OCI-M1 (cell line): ENCODE measurements around the gene USP25.

Experiments used
- DNase-seq: peaks from one replicate; lab custom pipeline; 2025; lab: John Stamatoyannopoulos, UW

USP25 gene

DNA sequence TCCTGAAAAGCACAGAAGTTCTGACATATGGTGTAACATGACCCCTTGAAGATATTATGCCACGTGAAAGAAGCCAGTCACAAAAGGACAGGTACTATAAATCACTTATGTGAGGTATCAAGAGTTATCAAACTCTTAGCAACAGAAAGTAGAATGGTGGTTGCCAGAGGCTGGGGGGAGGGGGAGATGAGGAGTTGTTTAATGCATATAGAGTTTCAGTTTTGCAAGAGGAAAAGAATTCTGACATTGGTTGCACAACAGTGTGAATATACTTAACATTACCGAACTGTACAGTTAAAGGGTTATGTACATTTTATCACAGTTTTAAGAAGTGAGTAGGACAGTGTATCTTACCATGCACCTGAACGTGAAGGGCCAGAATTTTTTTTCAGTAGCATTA lies 80.0 kb downstream of the USP25 start:
- DNase-seq = peak; percentile 39

DNA sequence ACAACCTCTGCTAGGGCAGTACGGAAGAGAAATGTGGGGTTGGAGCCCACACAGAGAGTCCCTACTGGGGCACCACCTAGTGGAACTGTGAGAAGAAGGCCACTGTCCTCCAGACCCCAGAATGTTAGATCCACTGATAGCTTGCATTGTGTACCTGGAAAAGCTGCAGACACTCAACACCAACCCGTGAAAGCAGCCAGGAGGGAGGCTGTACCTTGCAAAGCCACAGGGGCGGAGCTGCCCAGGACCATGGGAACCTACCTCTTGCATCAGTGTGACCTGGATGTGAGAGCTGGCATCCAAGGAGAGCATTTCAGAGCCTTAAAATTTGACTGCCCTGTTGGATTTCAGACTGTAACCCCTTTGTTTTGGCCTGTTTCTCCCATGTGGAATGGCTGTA lies 85.5 kb downstream of the USP25 start:
- no peak for DNase-seq

DNA sequence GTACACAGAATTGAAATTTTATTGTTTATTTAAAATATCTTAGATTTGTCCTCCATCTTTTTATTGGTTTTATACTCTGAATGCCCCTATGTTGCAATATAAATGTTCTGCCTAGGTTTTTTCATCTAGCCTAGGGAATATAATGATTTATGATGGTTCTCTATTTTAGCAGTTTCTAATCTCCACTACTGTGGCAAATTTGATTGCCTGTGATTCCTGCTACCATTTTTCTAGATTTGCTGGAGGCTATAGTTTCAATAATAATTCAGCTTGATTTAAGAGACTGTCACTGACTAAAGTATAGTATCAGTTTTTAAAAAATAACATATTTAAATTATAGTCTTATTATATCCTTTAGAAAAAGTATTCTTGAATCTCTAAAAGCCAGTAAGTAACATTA lies 90.5 kb downstream of the USP25 start:
- no peak for DNase-seq

DNA sequence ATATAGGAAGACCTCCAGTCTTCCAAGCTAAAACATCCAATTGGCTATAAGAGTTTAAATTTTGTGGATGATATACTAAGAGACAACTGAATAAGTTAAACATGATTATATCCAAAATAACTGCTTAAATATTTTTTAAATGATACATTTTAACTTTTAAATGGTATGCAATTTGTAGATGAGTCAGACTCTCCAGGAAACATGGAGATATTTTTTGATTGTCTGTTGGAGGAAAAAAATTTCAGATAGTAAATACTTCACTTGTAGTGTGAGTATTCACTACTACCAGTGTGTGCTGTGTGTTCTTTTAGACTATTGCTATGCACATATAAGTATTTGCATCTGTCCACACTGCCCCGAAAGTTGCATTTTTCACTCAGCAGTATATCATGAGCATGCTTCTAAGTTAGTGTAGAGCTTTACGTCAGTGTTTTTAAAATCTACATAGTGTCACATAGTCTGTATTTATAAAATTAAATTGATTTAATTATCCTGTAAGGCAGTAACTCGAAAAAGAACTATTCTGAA lies 91.1 kb downstream of the USP25 start:
- DNase-seq = no peak

DNA sequence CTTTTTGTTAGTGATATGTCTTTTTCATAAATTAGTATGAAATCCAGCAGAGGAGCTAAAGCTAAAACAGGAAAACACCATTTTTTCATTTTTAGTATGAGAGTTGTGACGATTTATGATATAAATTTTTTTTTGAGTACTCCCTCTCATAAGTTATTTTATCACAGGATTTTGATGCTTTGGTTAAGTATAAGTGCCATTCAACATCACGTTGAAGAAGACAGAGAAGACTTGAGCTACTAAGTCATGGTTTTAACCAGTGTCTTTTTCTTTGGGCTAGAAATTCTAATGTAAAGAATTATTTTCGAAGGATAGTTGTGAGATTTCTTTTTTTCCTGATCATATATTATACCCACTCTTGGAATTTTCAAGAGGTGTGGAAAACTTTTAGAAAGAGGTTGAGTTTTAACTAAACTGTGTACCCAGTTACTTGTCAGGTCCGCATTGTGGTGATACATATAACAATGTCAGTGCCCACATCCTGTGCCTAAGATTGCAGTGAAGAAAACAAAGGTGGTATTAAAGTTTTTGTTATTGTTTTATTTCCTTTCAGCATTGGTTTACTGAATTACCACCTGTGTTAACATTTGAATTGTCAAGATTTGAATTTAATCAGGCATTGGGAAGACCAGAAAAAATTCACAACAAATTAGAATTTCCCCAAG lies 93.8 kb downstream of the USP25 start:
- DNase-seq = no peak

DNA sequence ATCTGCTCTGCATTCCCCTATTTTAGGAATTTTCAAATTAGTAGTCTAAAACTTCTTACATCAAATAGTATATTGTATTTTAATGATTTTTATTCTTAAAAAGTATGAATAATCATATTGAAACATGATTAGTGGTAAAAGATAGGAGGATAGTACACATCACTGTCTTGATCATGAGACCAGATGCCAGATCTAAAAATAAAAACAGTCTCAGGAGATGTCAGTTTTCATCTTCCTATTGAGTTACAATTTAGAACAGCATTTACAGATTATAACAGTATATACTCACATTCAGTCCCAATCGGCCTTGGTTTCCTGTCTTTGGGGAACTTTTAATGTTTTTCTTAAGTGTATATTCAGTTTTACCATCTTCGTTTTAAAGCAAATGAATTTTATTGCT lies 95.9 kb downstream of the USP25 start:
- DNase-seq = no peak

DNA sequence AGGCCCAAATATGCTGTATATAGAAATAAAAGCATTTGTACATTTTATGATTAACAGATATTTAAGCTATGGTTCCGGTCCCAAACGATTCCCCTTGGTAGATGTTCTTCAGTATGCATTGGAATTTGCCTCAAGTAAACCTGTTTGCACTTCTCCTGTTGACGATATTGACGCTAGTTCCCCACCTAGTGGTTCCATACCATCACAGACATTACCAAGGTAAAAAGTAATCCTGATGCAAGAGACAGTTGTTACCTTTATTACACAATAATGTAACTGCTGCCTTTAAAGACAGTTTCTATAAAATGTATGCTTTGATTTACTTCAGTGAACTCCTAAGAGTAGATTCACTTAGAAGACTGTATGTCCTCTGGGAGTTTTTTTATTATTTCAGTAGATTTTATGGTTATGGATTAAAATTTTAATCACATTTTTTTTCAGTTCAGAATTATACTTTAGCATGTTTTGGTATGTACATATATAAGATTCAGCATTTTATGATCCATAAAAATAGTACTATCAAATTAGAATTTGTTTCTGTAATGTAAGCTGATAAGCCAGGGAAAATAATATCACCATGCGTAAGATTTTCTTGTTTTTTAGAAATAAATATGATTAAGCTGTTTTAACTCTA lies 96.5 kb downstream of the USP25 start:
- DNase-seq = peak; percentile 70

DNA sequence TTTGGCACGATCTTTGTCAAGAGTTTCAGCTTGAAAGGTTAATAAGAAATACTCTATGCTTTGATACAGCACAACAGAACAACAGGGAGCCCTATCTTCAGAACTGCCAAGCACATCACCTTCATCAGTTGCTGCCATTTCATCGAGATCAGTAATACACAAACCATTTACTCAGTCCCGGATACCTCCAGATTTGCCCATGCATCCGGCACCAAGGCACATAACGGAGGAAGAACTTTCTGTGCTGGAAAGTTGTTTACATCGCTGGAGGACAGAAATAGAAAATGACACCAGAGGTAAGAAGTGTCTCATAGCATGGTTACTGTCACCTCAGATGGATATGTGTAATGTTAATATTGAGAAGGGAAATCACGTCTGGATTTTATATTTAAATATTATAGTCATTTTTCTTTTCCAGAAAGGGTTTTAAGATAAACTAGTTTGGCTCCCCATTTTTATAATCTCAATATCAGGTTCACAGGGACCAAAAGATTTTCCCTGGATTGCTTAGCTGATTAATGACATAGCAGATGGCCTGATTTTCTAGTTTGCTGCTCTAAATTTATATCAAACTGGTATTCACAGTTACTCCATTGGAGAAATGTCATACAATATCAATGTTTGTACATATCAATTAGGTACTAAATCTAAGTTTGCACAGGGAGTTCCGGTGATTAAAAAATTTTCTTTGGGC lies 97.3 kb downstream of the USP25 start:
- DNase-seq = no peak

DNA sequence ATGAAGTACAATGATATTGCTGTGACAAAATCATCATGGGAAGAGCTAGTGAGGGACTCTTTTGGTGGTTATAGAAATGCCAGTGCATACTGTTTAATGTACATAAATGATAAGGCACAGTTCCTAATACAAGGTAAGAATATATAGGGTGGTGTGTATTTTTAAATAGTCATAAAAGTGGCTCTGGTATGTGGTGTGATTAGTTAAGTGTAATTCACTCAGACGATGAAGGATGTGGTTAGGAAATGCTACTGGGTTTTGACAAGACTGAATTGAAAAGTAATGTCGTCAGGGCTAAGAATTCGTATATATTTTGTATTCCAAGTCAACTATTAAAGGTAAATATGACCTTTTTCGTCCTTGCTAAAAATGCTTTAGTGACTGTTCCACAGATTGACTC lies 101.7 kb downstream of the USP25 start:
- DNase-seq = no peak

DNA sequence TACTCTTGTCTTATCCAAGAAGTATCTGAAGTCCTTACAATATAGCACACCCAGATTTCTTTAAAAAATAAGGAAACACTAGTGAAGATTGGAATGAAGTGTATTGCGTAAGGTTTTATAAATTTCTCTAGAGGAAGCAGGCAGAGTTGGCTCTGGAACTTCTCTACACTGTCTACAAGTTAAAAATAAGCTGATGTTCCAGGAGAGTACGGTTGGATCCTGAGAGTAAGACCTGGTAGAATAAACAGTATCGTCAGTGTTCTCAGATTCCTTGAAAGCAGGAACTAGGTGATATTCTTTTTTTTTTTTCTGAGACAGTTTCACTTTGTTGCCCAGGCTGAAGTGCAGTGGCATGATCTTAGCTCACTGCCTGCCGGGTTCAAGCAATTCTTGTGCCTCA lies 107.9 kb downstream of the USP25 start:
- no peak for DNase-seq

DNA sequence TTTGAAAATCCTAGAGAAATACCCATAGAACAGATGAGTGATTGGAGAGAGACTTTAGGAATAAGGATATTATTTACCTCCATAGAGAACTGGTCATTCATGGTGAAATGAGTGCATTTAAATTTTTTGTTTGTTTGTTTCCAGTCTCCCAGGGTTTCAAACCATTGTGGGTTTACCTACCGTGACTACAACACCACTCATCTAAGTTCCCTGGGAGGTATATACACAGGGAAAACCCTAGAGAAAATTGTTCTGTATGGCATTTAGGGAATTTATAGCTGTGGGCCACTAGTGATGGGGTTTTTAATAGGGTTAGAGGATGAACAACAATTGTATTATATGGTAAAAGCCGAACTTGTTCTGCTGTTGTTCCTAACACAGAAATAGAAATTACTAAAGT lies 109.2 kb downstream of the USP25 start:
- no peak for DNase-seq

DNA sequence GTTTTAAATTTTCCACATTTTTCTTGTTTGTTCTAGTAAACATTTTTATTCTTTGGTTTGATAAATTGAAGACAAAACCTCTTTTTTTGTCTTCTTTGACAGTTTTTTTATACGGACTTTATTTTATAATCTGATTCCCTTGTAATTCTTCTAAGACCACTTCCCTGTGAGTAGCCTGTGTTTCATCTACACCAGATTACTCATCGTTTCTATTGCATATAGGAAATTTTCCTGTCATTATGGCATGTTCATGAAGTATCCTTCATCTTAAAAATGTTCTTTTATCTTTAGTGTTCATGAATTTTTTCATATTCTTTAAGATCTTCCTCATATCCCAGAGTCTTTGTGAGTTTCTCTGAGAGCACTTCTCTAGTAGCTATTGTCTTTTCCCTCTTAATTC lies 109.8 kb downstream of the USP25 start:
- DNase-seq = no peak

DNA sequence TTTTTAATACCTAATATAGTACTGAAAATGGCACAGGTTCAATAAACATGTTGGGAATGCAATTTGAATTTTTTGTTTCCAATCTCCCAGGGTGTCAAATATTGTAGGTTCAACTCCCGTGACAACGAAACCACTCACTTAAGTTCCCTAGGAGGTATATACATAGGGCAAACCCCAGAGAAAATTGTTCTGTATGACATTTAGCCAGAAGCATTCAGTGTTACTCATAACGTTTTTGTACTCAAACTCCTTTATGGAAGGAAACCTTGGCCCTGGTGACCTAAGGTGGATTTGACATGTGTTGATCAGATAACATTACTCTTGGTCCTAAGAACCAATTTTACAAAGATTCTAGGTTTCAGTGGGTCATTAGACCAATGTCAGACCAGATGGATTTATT lies 110.6 kb downstream of the USP25 start:
- DNase-seq = no peak

DNA sequence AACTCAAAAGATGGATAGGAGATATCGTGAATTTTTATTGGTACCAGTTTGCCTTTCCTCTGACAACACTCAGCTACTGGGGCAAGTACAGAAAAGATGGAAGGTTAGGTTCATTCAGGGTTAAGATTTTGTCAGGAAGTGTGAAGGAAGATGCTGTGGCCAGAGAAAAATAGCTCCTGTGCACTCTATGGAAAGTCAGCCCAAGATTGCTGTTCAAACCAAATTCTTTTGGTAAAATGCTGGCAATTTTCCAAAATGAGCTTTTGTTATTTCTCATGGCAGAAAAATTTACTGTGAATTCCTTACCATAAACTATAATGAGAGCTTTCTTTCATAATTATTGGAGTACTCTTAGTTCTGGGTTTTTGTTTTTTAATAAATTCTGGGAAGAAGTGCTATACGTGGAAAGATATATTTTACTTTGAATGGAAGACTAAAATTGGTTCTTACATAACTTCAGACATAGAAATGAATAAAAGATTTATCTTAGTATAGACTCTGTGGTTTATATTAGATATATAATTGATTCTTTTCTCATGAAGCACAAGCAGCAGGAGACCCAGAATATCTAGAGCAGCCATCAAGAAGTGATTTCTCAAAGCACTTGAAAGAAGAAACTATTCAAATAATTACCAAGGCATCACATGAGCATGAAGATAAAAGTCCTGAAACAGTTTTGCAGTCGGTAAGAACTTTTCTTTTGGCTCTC lies 112.2 kb downstream of the USP25 start:
- no peak for DNase-seq

DNA sequence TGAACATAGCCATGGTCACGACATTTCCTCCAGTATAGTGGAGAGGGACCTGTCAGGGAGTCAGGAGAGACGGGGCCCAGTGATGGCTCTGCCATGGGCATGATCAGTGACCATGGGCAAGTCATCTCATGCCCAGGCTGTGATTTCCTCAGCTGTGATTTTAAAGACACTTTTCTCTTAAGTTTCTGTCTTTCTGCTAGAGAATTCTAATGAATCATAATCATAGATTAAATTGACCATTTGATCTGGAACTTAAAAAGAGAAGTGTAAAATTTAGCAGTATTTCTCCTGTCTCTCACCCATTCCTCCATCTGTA lies 112.7 kb downstream of the USP25 start:
- DNase-seq = no peak

DNA sequence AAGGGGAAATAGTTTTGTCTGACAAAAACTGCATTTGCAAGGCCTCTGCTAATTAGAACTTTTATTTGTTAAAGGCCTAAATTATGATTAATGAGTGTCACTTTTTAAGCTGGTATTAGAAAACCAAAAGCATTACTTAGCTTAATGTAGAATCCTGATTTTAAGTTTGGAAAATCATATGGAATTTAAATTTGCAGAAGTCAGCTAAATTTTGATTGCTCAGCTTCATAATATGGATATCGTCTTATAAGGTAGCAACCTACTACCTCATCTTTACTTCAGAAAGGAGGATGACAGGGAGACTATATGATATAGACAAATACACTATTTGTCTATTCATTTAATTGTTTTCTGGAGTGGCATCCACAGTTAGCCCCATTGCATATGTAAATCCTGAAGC lies 114.0 kb downstream of the USP25 start:
- no peak for DNase-seq

DNA sequence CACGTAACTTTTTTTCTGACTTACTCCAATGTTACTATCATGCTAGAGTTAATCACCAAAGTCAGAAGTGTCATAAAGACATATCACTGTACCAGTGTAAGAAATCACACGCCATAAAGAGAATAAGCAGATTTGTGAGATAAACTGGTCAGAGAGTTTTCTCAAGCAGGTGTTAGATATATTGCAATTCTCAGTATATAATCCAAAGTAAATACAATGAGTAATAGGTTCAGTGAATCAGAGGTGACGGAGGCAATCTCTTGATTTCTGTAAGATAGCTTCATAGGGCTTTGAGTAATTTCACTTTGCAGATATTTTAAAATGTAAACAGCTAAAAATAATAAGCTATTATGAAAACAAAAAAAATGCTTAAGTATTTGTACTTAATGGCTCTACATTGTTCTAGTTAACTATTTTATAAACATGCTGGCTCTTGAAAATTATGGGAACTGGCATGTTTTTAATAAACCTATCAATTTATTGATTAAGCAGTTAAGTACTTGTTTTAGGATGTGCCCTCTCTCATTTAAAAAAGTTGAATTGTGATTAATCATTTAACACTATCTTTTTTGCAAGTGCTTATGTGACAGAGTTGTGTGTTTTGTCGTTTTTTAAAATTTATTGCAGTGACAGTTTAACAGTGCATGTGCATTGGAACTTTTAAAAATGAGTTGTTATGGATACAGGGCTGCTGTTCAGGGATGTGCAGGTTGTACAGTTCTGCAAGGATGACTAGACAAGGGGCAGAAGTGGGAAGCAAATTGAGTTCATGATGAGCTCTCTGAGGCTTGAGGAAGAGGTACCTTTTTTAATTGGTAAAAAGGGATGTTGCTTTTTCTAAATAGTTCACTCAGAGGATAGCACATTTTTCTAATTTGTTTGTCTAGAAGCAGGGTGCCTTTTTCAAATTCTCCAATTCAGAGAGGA lies 119.1 kb downstream of the USP25 start:
- no peak for DNase-seq

DNA sequence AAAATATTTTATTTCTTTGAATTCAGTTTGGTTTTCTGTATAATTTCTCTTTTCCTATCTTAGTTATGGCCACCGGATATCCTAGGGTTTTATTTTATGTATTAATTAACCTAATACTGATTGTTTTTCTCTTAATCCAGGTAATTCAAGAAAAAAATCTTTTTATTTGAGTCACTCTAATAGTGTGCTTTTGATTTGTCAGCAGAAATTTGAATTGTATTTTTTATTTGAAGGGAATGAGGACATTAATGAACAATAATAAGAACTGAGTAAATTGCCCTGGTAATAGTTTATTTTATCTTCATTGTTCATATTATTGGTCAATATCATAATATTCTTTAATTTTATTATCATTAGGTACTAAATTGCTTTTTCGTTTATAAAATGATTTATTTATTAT lies 120.1 kb downstream of the USP25 start:
- no peak for DNase-seq

DNA sequence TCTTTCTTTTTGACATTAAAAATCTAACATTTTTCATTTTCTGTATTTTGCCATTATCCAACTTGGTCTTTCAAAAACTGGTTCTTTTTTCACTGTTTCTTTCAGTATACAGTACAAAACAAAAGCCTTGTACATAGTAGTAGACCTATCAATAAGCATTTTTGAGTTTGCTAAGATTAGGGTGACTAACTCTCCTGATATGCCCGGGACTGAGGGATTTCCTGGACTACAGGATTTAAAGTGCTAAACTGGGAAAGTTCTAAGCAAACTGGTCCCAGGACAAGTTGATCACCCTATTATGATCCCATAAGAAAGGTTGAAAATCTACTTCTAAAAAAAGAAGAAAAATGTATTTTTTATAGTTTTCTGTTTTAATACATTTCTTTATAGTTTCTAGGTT lies 120.9 kb downstream of the USP25 start:
- DNase-seq = no peak

DNA sequence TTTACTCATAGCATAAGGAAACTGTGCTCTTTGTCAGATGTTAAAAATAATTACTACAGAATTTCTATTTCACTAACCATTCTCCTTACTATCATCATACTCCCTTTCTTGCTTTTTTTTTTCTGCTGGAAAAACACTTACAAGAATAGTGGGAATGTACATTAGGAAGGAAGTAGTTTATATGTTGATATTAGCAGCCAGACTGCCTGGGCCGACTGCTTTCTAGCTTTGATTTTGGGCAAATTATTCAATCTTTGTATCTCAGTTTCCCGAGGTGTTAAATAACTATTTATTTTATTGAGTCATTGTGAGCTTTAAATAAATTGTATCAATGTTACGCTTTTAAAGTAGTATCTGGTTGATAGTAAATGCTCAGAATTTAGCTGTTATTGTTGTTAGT lies 122.4 kb downstream of the USP25 start:
- no peak for DNase-seq

DNA sequence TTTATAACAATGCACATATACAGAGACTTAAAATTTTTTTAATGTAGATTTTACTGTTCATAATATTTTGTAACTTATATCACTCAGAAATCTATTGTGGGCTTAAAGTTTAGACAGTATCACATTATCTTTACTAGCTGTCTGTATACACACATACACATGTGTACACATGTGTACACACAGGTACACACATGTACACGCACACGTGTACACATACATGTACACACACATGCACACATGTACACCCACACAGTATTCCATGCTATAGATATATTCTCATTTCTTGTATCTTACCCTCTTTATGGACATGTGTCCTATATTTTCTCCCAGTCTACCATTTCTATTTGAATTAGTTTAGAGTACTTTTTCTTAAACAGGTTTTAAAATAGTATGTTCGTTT lies 123.3 kb downstream of the USP25 start:
- DNase-seq = no peak

DNA sequence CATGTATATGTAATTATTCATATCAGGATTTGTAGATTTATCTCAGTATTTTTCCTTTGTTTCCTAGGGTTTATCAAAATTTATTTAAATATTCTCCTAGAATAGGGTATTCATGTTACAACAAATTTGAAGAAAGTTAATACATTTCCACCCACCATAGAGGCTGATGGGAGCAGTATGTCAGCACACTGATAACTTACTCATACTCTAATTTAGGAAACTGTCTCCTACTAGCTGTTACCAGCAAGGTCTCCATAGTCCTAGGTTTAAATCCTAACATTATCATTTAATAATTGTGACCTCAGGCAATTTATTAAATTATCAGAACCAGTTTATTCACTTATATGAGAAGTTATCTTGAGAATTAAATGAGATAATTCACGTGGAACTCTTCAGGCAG lies 127.0 kb downstream of the USP25 start:
- no peak for DNase-seq
